H9 (cell line): ENCODE results near the gene KANK2. TPM values are rescaled to one million over a fixed set of nuclear protein-coding genes. Genes with fewer than 3 reads are reported as not detected.

ENCODE experiments used
- DNase-seq: peaks from one replicate; pipeline ENCODE4 v3.0.0-alpha.2; 2017
- H2AFZ ChIP-seq: one replicate; pipeline ENCODE4 v1.6.1; 2013; ENCODE audit warnings: mild to moderate bottlenecking, low read length, control low read depth, moderate library complexity
- H2AK5ac ChIP-seq: 2 replicates; pipeline ENCODE4 v1.6.1; 2013; ENCODE audit warnings: low read length, control low read depth, mixed read lengths; ENCODE audit not compliant: insufficient read length
- H2BK120ac ChIP-seq: one replicate; pipeline ENCODE4 v1.6.1; 2013; ENCODE audit warnings: low read depth, mild to moderate bottlenecking, low read length, control low read depth, inconsistent platforms; ENCODE audit not compliant: poor library complexity, severe bottlenecking
- H2BK12ac ChIP-seq: 2 replicates; pipeline ENCODE4 v1.6.1; 2013; ENCODE audit warnings: low read length, control low read depth, mixed read lengths, low read depth; ENCODE audit not compliant: insufficient read length
- H2BK15ac ChIP-seq: 2 replicates; pipeline ENCODE4 v1.6.1; 2013; ENCODE audit warnings: low read depth, low read length, control low read depth
- H2BK20ac ChIP-seq: one replicate; pipeline ENCODE4 v1.6.1; 2013; ENCODE audit warnings: low read depth, mild to moderate bottlenecking, low read length, control low read depth, inconsistent platforms; ENCODE audit not compliant: poor library complexity, severe bottlenecking
- H2BK5ac ChIP-seq: 2 replicates; pipeline ENCODE4 v1.6.1; 2013; ENCODE audit warnings: low read length, control low read depth, mixed read lengths; ENCODE audit not compliant: insufficient read length
- H3K14ac ChIP-seq: 2 replicates; pipeline ENCODE4 v1.6.1; 2013; ENCODE audit warnings: low read length, control low read depth; ENCODE audit not compliant: insufficient read depth
- H3K18ac ChIP-seq: 2 replicates; pipeline ENCODE4 v1.6.1; 2013; ENCODE audit warnings: low read depth, mild to moderate bottlenecking, mixed read lengths, low read length, control low read depth; ENCODE audit not compliant: insufficient read length
- H3K23ac ChIP-seq: 2 replicates; pipeline ENCODE4 v1.6.1; 2013; ENCODE audit warnings: low read length, control low read depth, mixed read lengths, low read depth; ENCODE audit not compliant: insufficient read length
- H3K23me2 ChIP-seq: 2 replicates; pipeline ENCODE4 v1.6.1; 2013; ENCODE audit warnings: low read depth, mild to moderate bottlenecking, mixed read lengths, low read length, control low read depth; ENCODE audit not compliant: insufficient read length, poor library complexity, severe bottlenecking
- H3K27ac ChIP-seq: 2 replicates; pipeline ENCODE4 v1.5.1; 2013; ENCODE audit warnings: low read length, control low read depth, mixed read lengths, low read depth; ENCODE audit not compliant: insufficient read length
- H3K27me3 ChIP-seq: 2 replicates; pipeline ENCODE4 v1.6.1; 2013; ENCODE audit warnings: low read length, control low read depth, inconsistent platforms; ENCODE audit not compliant: insufficient read depth
- H3K4ac ChIP-seq: 2 replicates; pipeline ENCODE4 v1.6.1; 2013; ENCODE audit warnings: low read depth, mild to moderate bottlenecking, control low read depth, inconsistent platforms, low read length, moderate library complexity
- H3K4me1 ChIP-seq: 2 replicates; pipeline ENCODE4 v1.6.1; 2013; ENCODE audit warnings: low read length, control low read depth, inconsistent platforms; ENCODE audit not compliant: insufficient read depth
- H3K4me2 ChIP-seq: 2 replicates; pipeline ENCODE4 v1.6.1; 2013; ENCODE audit warnings: low read length, control low read depth, mixed read lengths; ENCODE audit not compliant: insufficient read length, insufficient read depth
- H3K56ac ChIP-seq: 2 replicates; pipeline ENCODE4 v1.6.1; 2013; ENCODE audit warnings: low read depth, mild to moderate bottlenecking, mixed read lengths, low read length, control low read depth; ENCODE audit not compliant: insufficient read length
- H3K79me1 ChIP-seq: 2 replicates; pipeline ENCODE4 v1.6.1; 2013; ENCODE audit warnings: low read depth, mild to moderate bottlenecking, moderate library complexity, low read length, control low read depth, inconsistent platforms; ENCODE audit not compliant: insufficient read depth, poor library complexity, severe bottlenecking
- H3K79me2 ChIP-seq: 2 replicates; pipeline ENCODE4 v1.6.1; 2013; ENCODE audit warnings: low read length, control low read depth, inconsistent platforms; ENCODE audit not compliant: insufficient read depth
- H3K9ac ChIP-seq: 2 replicates; pipeline ENCODE4 v1.6.1; 2013; ENCODE audit warnings: low read length, control low read depth, mixed read lengths; ENCODE audit not compliant: insufficient read length; ENCODE audit errors: extremely low read depth
- H3K9me3 ChIP-seq: one replicate; pipeline ENCODE4 v1.6.1; 2013; ENCODE audit warnings: low read depth, low read length, inconsistent platforms; ENCODE audit not compliant: control insufficient read depth
- H3T11ph ChIP-seq: one replicate; pipeline ENCODE4 v1.6.1; 2013; ENCODE audit warnings: mild to moderate bottlenecking, low read length, control low read depth, inconsistent platforms
- H4K20me1 ChIP-seq: one replicate; pipeline ENCODE4 v1.6.1; 2013; ENCODE audit not compliant: control insufficient read depth, insufficient read length, insufficient read depth
- H4K5ac ChIP-seq: 2 replicates; pipeline ENCODE4 v1.6.1; 2013; ENCODE audit warnings: low read depth, mild to moderate bottlenecking, mixed read lengths, low read length, control low read depth; ENCODE audit not compliant: insufficient read length
- H4K8ac ChIP-seq: replicated peaks from 2 replicates; pipeline ENCODE4 v1.6.1; 2013; ENCODE audit warnings: low read length, control low read depth, mixed read lengths, low read depth; ENCODE audit not compliant: insufficient read length
- H4K91ac ChIP-seq: 2 replicates; pipeline ENCODE4 v1.6.1; 2013; ENCODE audit warnings: low read depth, mild to moderate bottlenecking, moderate library complexity, mixed read lengths, low read length, control low read depth; ENCODE audit not compliant: insufficient read length
- H3K27ac Mint-ChIP-seq, 3 experiments: 2 replicates in 2 of 3; 3 replicates in 1 of 3; pipeline ENCODE4 v1.8.0; 2020 to 2021; ENCODE audit warnings: mixed read lengths in 3 of 3, mild to moderate bottlenecking in 1 of 3, moderate library complexity in 1 of 3
- H3K27me3 Mint-ChIP-seq: 2 replicates; pipeline ENCODE4 v1.8.0; 2021; ENCODE audit warnings: low read depth, mild to moderate bottlenecking, moderate library complexity, mixed read lengths
- H3K36me3 Mint-ChIP-seq, 3 experiments: 2 replicates in 2 of 3; 3 replicates in 1 of 3; pipeline ENCODE4 v1.8.0; 2020 to 2021; ENCODE audit warnings: low read depth in 3 of 3, mixed read lengths in 3 of 3; ENCODE audit not compliant: insufficient read depth in 1 of 3
- H3K4me1 Mint-ChIP-seq, 2 experiments: 2 replicates each; pipeline ENCODE4 v1.8.0; 2020; ENCODE audit warnings: mixed read lengths in 2 of 2
- H3K4me3 Mint-ChIP-seq, 2 experiments: 2 replicates in 1 of 2; 3 replicates in 1 of 2; pipeline ENCODE4 v1.8.0; 2020 to 2021; ENCODE audit warnings: mild to moderate bottlenecking in 2 of 2, mixed read lengths in 2 of 2, moderate library complexity in 1 of 2
- H3K9me3 Mint-ChIP-seq, 2 experiments: 2 replicates in 1 of 2; 3 replicates in 1 of 2; pipeline ENCODE4 v1.8.0; 2020; ENCODE audit warnings: mild to moderate bottlenecking in 2 of 2, mixed read lengths in 2 of 2, moderate library complexity in 1 of 2
- WGBS: extraction: QIAGEN DNeasy Blood & Tissue Kit; methylation state at CpG from one replicate; pipeline ENCODE4 v1.1.7; 2013; ENCODE audit warnings: missing lambda C conversion rate, low lambda C conversion rate, mixed read lengths; ENCODE audit not compliant: insufficient read length; ENCODE audit errors: extremely low coverage; 5-methylcytosine and 5-hydroxymethylcytosine counted together
- total RNA-seq: library from RNA; stranded (reverse); gene quantifications from 2 replicates; pipeline ENCODE4 v1.2.1, GENCODE V29; 2021
- TF ChIP-seq, protein P1 (sequence below): fragments of 200-600 bp; sonication (generic); conservative IDR thresholded peaks from 3 replicates; pipeline ENCODE4 v1.8.0; 2021; ENCODE audit warnings: antibody characterized with exemption, mild to moderate bottlenecking

The KANK2 gene
- total RNA-seq, 1 experiment from 2014 or later, result 42.0 TPM

DNA sequence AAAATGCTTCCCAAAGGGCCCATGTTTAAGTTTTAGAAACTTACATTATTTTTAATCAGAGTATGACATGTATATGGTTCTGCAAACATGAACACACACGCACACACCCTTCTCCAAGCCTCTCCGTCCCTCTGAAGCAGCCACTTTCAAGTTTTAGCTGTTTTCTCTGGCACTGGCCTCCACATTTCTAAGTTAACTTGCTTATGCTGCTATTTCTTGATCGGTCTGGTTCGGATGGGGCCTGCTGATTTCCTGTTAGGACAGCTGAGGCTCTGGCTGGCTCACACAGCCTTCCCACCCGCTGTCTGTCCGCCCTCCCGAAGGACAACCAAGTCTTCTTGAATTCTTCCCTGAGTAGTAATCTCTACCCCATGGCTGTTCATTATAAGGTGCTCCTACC is 46.2 kb downstream of the KANK2 start:
- no peak overlapping the region for H4K5ac ChIP-seq
- H3K4me1 Mint-ChIP-seq, result peaks cover 9 to 10% of the 10 kb centered on the region in 2 experiments
- no peak overlapping the region for H2AK5ac ChIP-seq
- no peaks in the 10 kb centered on the region; the same call in 1 of the 2 replicates for H3K4me1 ChIP-seq
- no peak overlapping the region for H2BK5ac ChIP-seq
- no CpG with 5 or more reads among the region's 7 CpGs for WGBS
- no peak overlapping the region for H3K18ac ChIP-seq
- H2BK120ac ChIP-seq, result no peak overlapping the region
- no peak overlapping the region for H3K4me3 Mint-ChIP-seq
- no peak overlapping the region for H4K91ac ChIP-seq
- H3K27me3 Mint-ChIP-seq, result no peaks in the 10 kb centered on the region
- no peak overlapping the region for H2BK20ac ChIP-seq
- no peak overlapping the region for H2BK12ac ChIP-seq
- H3K9ac ChIP-seq, result no peak overlapping the region
- TF ChIP-seq, protein P1, sequence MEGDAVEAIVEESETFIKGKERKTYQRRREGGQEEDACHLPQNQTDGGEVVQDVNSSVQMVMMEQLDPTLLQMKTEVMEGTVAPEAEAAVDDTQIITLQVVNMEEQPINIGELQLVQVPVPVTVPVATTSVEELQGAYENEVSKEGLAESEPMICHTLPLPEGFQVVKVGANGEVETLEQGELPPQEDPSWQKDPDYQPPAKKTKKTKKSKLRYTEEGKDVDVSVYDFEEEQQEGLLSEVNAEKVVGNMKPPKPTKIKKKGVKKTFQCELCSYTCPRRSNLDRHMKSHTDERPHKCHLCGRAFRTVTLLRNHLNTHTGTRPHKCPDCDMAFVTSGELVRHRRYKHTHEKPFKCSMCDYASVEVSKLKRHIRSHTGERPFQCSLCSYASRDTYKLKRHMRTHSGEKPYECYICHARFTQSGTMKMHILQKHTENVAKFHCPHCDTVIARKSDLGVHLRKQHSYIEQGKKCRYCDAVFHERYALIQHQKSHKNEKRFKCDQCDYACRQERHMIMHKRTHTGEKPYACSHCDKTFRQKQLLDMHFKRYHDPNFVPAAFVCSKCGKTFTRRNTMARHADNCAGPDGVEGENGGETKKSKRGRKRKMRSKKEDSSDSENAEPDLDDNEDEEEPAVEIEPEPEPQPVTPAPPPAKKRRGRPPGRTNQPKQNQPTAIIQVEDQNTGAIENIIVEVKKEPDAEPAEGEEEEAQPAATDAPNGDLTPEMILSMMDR, result no peak
- H2BK15ac ChIP-seq, result no peak overlapping the region
- no peak overlapping the region for H2AFZ ChIP-seq
- no peak overlapping the region for H3T11ph ChIP-seq
- peaks cover 3% of the 10 kb centered on the region for H3K23me2 ChIP-seq
- no peaks in the 10 kb centered on the region for H3K27me3 ChIP-seq
- H3K23ac ChIP-seq, result no peak overlapping the region
- H3K4me2 ChIP-seq, result no peak overlapping the region
- peaks cover 6% of the 10 kb centered on the region; the same call in 1 of the 2 replicates for H3K79me2 ChIP-seq
- H3K9me3 Mint-ChIP-seq, result no peaks in the 10 kb centered on the region
- H3K9me3 ChIP-seq, result no peaks in the 10 kb centered on the region
- H3K4ac ChIP-seq, result no peak overlapping the region
- no peak overlapping the region for H4K8ac ChIP-seq
- peaks cover 8% of the 10 kb centered on the region for H3K79me1 ChIP-seq
- H3K56ac ChIP-seq, result no peak overlapping the region
- H3K36me3 Mint-ChIP-seq, result peaks cover 12 to 47% (median 47%) of the 10 kb centered on the region in 3 experiments
- no peak overlapping the region for H3K14ac ChIP-seq
- no peaks in the 10 kb centered on the region for H4K20me1 ChIP-seq
- H3K27ac Mint-ChIP-seq, result peak overlapping the region in 2 of 3 experiments; percentile 71 to 86; a peak in 2 of 7 replicates
- H3K27ac ChIP-seq, result no peak overlapping the region
- DNase-seq, result no peak
